HEK293 (cell line): ENCODE measurements around the gene CCNI.
A peak's percentile ranks its signal among the peaks of the same experiment; 100 is the strongest.

Experiments
- CTCF ChIA-PET: fragments of 350-600 bp; formaldehyde crosslinking; extraction: SDS; loops from one replicate; lab custom pipeline; 2021; ENCODE audit warnings: antibody characterized with exemption; lab: Yijun Ruan, JAX
- POLR2A ChIA-PET: fragments of 300-600 bp; formaldehyde crosslinking; extraction: SDS; loops from one replicate; lab custom pipeline; 2020; ENCODE audit warnings: antibody characterized with exemption, inconsistent platforms; lab: Yijun Ruan, JAX
- H3K27ac ChIP-seq: fragments of 200-500 bp; sonication (Bioruptor generic); 2 replicates; pipeline ENCODE4 v1.5.1; 2014; ENCODE audit warnings: low read depth, low read length, control low read depth, inconsistent platforms; ENCODE audit errors: extremely low read depth
- H3K36me3 ChIP-seq, 2 experiments: fragments of 200-500 bp in 1 of 2; sonication (Bioruptor generic) in 1 of 2; 1 replicate in 1 of 2; 2 replicates in 1 of 2; pipeline ENCODE4 v1.5.1; 2014 to 2017; ENCODE audit warnings: inconsistent platforms in 2 of 2, low read length in 2 of 2; ENCODE audit not compliant: control insufficient read depth in 2 of 2, insufficient read depth in 1 of 2
- H3K4me1 ChIP-seq: fragments of 200-500 bp; sonication (Bioruptor generic); 2 replicates; pipeline ENCODE4 v1.5.1; 2014; ENCODE audit warnings: mild to moderate bottlenecking, low read length, inconsistent platforms; ENCODE audit not compliant: control insufficient read depth, insufficient read depth
- H3K4me3 ChIP-seq: 2 replicates; pipeline ENCODE4 v1.5.1; 2011; ENCODE audit warnings: low read depth, mild to moderate bottlenecking, control low read depth, low read length, moderate library complexity
- H3K9me3 ChIP-seq: fragments of 200-500 bp; sonication (Bioruptor generic); 2 replicates; pipeline ENCODE4 v1.5.1; 2014; ENCODE audit warnings: low read depth, low read length, inconsistent platforms; ENCODE audit not compliant: control insufficient read depth, insufficient read depth
- KLF16 ChIP-seq: fragments of 450-650 bp; formaldehyde crosslinking; IDR thresholded peaks from 2 replicates; pipeline ENCODE4 v1.5.1; 2017; ENCODE audit warnings: missing biosample characterization, missing genetic modification characterization
- MYNN ChIP-seq: fragments of 450-650 bp; formaldehyde crosslinking; IDR thresholded peaks from 2 replicates; pipeline ENCODE4 v1.5.1; 2016; ENCODE audit warnings: missing biosample characterization, missing genetic modification characterization, borderline replicate concordance
- OVOL3 ChIP-seq: fragments of 450-650 bp; formaldehyde crosslinking; IDR thresholded peaks from 2 replicates; pipeline ENCODE4 v1.5.1; 2016; ENCODE audit warnings: missing biosample characterization, missing genetic modification characterization
- SP7 ChIP-seq: fragments of 450-650 bp; formaldehyde crosslinking; IDR thresholded peaks from 2 replicates; pipeline ENCODE4 v1.5.1; 2016; ENCODE audit warnings: missing biosample characterization, missing genetic modification characterization
- ZBTB48 ChIP-seq: fragments of 450-650 bp; formaldehyde crosslinking; IDR thresholded peaks from 2 replicates; pipeline ENCODE4 v1.5.1; 2016; ENCODE audit warnings: missing biosample characterization, missing genetic modification characterization
- ZNF112 ChIP-seq: fragments of 450-650 bp; formaldehyde crosslinking; IDR thresholded peaks from 2 replicates; pipeline ENCODE4 v1.5.0; 2017; ENCODE audit warnings: missing biosample characterization, missing genetic modification characterization
- ZNF16 ChIP-seq: fragments of 450-650 bp; formaldehyde crosslinking; IDR thresholded peaks from 2 replicates; pipeline ENCODE4 v1.5.1; 2016; ENCODE audit warnings: low read depth, missing biosample characterization, missing genetic modification characterization
- ZNF24 ChIP-seq: fragments of 450-650 bp; formaldehyde crosslinking; IDR thresholded peaks from 2 replicates; pipeline ENCODE4 v1.5.1; 2016; ENCODE audit warnings: missing biosample characterization, missing genetic modification characterization
- ZNF426 ChIP-seq: fragments of 450-650 bp; formaldehyde crosslinking; IDR thresholded peaks from 2 replicates; pipeline ENCODE4 v1.5.1; 2017; ENCODE audit warnings: missing biosample characterization, missing genetic modification characterization, mild to moderate bottlenecking, inconsistent platforms, moderate library complexity
- ZNF514 ChIP-seq: fragments of 450-650 bp; formaldehyde crosslinking; IDR thresholded peaks from 2 replicates; pipeline ENCODE4 v1.5.1; 2016; ENCODE audit warnings: missing biosample characterization, missing genetic modification characterization
- ZNF521 ChIP-seq: fragments of 450-650 bp; formaldehyde crosslinking; IDR thresholded peaks from 2 replicates; pipeline ENCODE4 v1.5.1; 2017; ENCODE audit warnings: missing biosample characterization, mild to moderate bottlenecking, missing genetic modification characterization
- ZNF610 ChIP-seq: fragments of 450-650 bp; formaldehyde crosslinking; IDR thresholded peaks from 2 replicates; pipeline ENCODE4 v1.5.1; 2016; ENCODE audit warnings: missing biosample characterization, missing genetic modification characterization, borderline replicate concordance
- ZNF621 ChIP-seq: fragments of 450-650 bp; formaldehyde crosslinking; IDR thresholded peaks from 2 replicates; pipeline ENCODE4 v1.5.1; 2017; ENCODE audit warnings: missing biosample characterization, missing genetic modification characterization
- ZNF626 ChIP-seq: fragments of 450-650 bp; sonication (Bioruptor Pico); formaldehyde crosslinking; IDR thresholded peaks from 2 replicates; pipeline ENCODE4 v1.5.1; 2018; ENCODE audit warnings: missing biosample characterization, missing genetic modification characterization, inconsistent platforms
- ZNF629 ChIP-seq: fragments of 450-650 bp; formaldehyde crosslinking; IDR thresholded peaks from 2 replicates; pipeline ENCODE4 v1.5.1; 2017; ENCODE audit warnings: missing biosample characterization, missing genetic modification characterization
- ZNF658 ChIP-seq: fragments of 450-650 bp; formaldehyde crosslinking; IDR thresholded peaks from 2 replicates; pipeline ENCODE4; 2016; ENCODE audit warnings: missing biosample characterization, missing genetic modification characterization
- ZNF660 ChIP-seq: fragments of 450-650 bp; IDR thresholded peaks from 2 replicates; pipeline ENCODE4 v1.5.1; 2018; ENCODE audit warnings: missing biosample characterization, mild to moderate bottlenecking, missing genetic modification characterization
- ZNF792 ChIP-seq: fragments of 450-650 bp; formaldehyde crosslinking; IDR thresholded peaks from 2 replicates; pipeline ENCODE4 v1.5.1; 2016; ENCODE audit warnings: missing biosample characterization, missing genetic modification characterization
- ZXDB ChIP-seq: fragments of 450-650 bp; formaldehyde crosslinking; IDR thresholded peaks from 2 replicates; pipeline ENCODE4 v1.5.1; 2016; ENCODE audit warnings: missing biosample characterization, missing genetic modification characterization
- TF ChIP-seq, protein P1 (sequence below): fragments of 450-650 bp; formaldehyde crosslinking; IDR thresholded peaks from 2 replicates; pipeline ENCODE4 v1.5.1; 2016; ENCODE audit warnings: missing biosample characterization, missing genetic modification characterization
- TF ChIP-seq, protein P2 (sequence below): fragments of 450-650 bp; formaldehyde crosslinking; IDR thresholded peaks from 2 replicates; pipeline ENCODE4 v1.5.1; 2016; ENCODE audit warnings: missing biosample characterization, missing genetic modification characterization
- TF ChIP-seq, protein P3 (sequence below): fragments of 450-650 bp; formaldehyde crosslinking; IDR thresholded peaks from 2 replicates; pipeline ENCODE4 v1.5.1; 2016; ENCODE audit warnings: missing biosample characterization, missing genetic modification characterization
- TF ChIP-seq, protein P4 (sequence below): fragments of 450-650 bp; formaldehyde crosslinking; IDR thresholded peaks from 2 replicates; pipeline ENCODE4 v1.5.1; 2016; ENCODE audit warnings: missing biosample characterization, missing genetic modification characterization
- TF ChIP-seq, protein P5 (sequence below): fragments of 450-650 bp; formaldehyde crosslinking; IDR thresholded peaks from 2 replicates; pipeline ENCODE4 v1.5.1; 2016; ENCODE audit warnings: missing biosample characterization, missing genetic modification characterization

CCNI gene, protein sequence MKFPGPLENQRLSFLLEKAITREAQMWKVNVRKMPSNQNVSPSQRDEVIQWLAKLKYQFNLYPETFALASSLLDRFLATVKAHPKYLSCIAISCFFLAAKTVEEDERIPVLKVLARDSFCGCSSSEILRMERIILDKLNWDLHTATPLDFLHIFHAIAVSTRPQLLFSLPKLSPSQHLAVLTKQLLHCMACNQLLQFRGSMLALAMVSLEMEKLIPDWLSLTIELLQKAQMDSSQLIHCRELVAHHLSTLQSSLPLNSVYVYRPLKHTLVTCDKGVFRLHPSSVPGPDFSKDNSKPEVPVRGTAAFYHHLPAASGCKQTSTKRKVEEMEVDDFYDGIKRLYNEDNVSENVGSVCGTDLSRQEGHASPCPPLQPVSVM

DNA sequence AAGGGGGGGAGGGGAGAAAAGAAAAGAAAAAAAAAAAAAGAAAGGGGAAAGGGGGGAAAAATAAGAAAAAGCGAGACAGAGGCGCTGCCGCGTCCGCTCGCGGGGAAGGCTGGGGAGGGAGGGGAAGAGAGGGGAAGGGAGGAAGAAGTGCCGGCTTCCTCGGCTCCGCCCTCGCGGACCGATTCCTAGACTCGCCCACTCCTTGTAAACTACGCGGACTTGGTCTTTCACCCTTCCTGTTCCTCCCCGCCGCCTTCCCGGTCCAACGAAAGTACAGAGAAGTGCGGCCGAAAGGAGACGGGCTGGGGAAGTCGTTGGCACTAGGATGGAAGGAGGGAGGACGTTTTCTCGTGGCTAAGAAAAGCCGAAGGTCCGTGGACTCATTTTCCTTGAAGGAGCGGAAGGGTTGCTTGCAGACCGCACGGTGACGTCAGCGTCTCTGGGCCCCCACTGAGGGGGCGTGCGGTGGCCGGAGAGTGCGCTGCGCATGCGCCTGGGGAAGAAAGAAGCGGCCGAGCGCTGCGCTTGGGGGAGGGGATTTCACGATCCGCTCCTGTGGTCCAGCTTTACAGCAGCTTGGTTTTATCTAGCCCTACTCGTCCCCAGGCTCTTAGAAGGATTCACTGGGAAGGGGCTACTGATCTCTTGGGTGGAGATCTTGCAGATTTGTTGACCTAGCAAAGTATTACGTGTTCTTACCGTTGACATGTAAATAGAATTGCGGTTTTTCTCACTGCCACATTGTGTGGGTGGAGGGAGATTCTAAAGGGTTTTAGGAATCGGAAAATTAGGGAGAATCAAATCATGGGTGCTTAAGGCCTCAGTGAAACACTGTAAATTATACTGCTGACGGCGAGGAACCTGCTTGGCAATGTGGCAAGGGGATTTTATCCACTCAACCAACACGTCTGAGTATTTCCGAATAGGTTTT lies at the start of gene CCNI:
Gene CCNI (minus strand): TSS at position 121 of the 931 bp plus-strand sequence. CDS start 9,627 bp downstream, outside the sequence.
- Histone ChIP-seq H3K36me3 (no peaks in the 10 kb centered on the region), H3K27ac (peak within 1 kb of the TSS; percentile 93), H3K4me1 (no peaks in the 10 kb centered on the region), H3K4me3 (peak within 1 kb of the TSS; percentile 93), H3K9me3 (no peaks in the 10 kb centered on the region)
- CTCF ChIA-PET = interaction anchor here (0.5 kb wide), 1 partner anchor 80 kb away, joined by 3 read pairs; no protein-coding TSS in a partner anchor
- POLR2A ChIA-PET = interaction anchor here (0.8 to 3.3 kb wide), 2 partner anchors 9 to 81 kb away, joined by 3 to 19 read pairs; partner anchors contain the start of gene CCNG2
- TF ChIP-seq ZXDB (peak; percentile 99), ZNF514 (tag by site-specific recombination) (no peak), ZBTB48 (tag by site-specific recombination) (peak; percentile 36; the same call in 1 of the 2 replicates), ZNF24 (peak; percentile 97), OVOL3 (tag by site-specific recombination) (peak; percentile 86), ZNF521 (tag by site-specific recombination) (no peak), SP7 (tag by site-specific recombination) (peak; percentile 99), ZNF792 (0 out of 2 replicates have a peak, but pooled peaks have one; percentile 28), MYNN (tag by site-specific recombination) (peak; percentile 51; the same call in 1 of the 2 replicates), ZNF112 (tag by site-specific recombination) (no peak), ZNF658 (no peak), ZNF629 (tag by site-specific recombination) (peak; percentile 99), ZNF610 (tag by site-specific recombination) (peak; percentile 94), ZNF660 (tag by site-specific recombination) (peak; percentile 85), ZNF16 (tag by site-specific recombination) (no peak), ZNF626 (peak; percentile 82; the same call in 1 of the 2 replicates), ZNF426 (tag by site-specific recombination) (no peak), ZNF621 (tag by site-specific recombination) (no peak; the same call in 1 of the 2 replicates), KLF16 (tag by site-specific recombination) (peak; percentile 100)
- TF ChIP-seq, protein P1, sequence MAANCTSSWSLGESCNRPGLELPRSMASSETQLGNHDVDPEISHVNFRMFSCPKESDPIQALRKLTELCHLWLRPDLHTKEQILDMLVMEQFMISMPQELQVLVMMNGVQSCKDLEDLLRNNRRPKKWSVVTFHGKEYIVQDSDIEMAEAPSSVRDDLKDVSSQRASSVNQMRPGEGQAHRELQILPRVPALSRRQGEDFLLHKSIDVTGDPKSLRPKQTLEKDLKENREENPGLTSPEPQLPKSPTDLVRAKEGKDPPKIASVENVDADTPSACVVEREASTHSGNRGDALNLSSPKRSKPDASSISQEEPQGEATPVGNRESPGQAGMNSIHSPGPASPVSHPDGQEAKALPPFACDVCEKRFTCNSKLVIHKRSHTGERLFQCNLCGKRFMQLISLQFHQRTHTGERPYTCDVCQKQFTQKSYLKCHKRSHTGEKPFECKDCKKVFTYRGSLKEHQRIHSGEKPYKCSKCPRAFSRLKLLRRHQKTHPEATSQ (tag by site-specific recombination) = peak; percentile 84; the same call in 1 of the 2 replicates
- TF ChIP-seq, protein P2, sequence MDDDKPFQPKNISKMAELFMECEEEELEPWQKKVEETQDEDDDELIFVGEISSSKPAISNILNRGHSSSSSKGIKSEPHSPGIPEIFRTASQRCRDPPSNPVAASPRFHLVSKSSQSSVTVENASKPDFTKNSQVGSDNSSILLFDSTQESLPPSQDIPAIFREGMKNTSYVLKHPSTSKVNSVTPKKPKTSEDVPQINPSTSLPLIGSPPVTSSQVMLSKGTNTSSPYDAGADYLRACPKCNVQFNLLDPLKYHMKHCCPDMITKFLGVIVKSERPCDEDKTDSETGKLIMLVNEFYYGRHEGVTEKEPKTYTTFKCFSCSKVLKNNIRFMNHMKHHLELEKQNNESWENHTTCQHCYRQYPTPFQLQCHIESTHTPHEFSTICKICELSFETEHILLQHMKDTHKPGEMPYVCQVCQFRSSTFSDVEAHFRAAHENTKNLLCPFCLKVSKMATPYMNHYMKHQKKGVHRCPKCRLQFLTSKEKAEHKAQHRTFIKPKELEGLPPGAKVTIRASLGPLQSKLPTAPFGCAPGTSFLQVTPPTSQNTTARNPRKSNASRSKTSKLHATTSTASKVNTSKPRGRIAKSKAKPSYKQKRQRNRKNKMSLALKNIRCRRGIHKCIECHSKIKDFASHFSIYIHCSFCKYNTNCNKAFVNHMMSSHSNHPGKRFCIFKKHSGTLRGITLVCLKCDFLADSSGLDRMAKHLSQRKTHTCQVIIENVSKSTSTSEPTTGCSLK = no peak
- TF ChIP-seq, protein P3, sequence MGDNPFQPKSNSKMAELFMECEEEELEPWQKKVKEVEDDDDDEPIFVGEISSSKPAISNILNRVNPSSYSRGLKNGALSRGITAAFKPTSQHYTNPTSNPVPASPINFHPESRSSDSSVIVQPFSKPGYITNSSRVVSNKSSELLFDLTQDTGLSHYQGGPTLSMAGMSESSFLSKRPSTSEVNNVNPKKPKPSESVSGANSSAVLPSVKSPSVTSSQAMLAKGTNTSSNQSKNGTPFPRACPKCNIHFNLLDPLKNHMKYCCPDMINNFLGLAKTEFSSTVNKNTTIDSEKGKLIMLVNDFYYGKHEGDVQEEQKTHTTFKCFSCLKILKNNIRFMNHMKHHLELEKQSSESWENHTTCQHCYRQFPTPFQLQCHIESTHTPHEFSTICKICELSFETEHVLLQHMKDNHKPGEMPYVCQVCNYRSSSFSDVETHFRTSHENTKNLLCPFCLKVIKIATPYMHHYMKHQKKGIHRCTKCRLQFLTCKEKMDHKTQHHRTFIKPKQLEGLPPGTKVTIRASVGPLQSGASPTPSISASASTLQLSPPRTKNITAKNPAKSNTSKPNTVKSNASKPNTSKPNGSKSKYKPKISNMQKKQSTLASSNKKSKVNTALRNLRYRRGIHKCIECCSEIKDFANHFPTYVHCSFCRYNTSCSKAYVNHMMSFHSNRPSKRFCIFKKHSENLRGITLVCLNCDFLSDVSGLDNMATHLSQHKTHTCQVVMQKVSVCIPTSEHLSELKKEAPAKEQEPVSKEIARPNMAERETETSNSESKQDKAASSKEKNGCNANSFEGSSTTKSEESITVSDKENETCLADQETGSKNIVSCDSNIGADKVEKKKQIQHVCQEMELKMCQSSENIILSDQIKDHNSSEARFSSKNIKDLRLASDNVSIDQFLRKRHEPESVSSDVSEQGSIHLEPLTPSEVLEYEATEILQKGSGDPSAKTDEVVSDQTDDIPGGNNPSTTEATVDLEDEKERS (tag by site-specific recombination) = peak; percentile 73; the same call in 1 of the 2 replicates
- TF ChIP-seq, protein P4, sequence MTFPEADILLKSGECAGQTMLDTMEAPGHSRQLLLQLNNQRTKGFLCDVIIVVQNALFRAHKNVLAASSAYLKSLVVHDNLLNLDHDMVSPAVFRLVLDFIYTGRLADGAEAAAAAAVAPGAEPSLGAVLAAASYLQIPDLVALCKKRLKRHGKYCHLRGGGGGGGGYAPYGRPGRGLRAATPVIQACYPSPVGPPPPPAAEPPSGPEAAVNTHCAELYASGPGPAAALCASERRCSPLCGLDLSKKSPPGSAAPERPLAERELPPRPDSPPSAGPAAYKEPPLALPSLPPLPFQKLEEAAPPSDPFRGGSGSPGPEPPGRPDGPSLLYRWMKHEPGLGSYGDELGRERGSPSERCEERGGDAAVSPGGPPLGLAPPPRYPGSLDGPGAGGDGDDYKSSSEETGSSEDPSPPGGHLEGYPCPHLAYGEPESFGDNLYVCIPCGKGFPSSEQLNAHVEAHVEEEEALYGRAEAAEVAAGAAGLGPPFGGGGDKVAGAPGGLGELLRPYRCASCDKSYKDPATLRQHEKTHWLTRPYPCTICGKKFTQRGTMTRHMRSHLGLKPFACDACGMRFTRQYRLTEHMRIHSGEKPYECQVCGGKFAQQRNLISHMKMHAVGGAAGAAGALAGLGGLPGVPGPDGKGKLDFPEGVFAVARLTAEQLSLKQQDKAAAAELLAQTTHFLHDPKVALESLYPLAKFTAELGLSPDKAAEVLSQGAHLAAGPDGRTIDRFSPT (tag by site-specific recombination) = peak; percentile 88
- TF ChIP-seq, protein P5, sequence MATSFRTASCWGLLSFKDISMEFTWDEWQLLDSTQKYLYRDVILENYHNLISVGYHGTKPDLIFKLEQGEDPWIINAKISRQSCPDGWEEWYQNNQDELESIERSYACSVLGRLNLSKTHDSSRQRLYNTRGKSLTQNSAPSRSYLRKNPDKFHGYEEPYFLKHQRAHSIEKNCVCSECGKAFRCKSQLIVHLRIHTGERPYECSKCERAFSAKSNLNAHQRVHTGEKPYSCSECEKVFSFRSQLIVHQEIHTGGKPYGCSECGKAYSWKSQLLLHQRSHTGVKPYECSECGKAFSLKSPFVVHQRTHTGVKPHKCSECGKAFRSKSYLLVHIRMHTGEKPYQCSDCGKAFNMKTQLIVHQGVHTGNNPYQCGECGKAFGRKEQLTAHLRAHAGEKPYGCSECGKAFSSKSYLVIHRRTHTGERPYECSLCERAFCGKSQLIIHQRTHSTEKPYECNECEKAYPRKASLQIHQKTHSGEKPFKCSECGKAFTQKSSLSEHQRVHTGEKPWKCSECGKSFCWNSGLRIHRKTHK = no peak
